Activated naive CD4-positive, alpha-beta T cell treated with anti-CD3 and anti-CD28 coated beads, Interleukin-2, amount 10 ng/mL, durations not matched to agents 7 days and 5 days (primary cell): ENCODE measurements around the gene CHPF.

ENCODE experiments used
- CTCF ChIA-PET: fragments of 350-600 bp; sonication (Branson Sonifier 250); formaldehyde crosslinking; loops from one replicate; lab custom pipeline; 2021; ENCODE audit warnings: antibody characterized with exemption; lab: Charles Lee
- DNase-seq: peaks from one replicate; pipeline ENCODE4 v3.0.0-alpha.2; 2020
- H3K27ac Mint-ChIP-seq: one replicate; pipeline ENCODE4 v1.8.0; 2021; ENCODE audit warnings: mild to moderate bottlenecking, moderate library complexity, mixed read lengths
- H3K27me3 Mint-ChIP-seq: one replicate; pipeline ENCODE4 v1.8.0; 2021; ENCODE audit warnings: mild to moderate bottlenecking, mixed read lengths
- H3K36me3 Mint-ChIP-seq: one replicate; pipeline ENCODE4 v1.8.0; 2021; ENCODE audit warnings: mixed read lengths
- H3K4me1 Mint-ChIP-seq: one replicate; pipeline ENCODE4 v1.8.0; 2021; ENCODE audit warnings: mixed read lengths
- H3K4me3 Mint-ChIP-seq: one replicate; pipeline ENCODE4 v1.8.0; 2021; ENCODE audit warnings: mild to moderate bottlenecking, moderate library complexity, mixed read lengths
- H3K9me3 Mint-ChIP-seq: one replicate; pipeline ENCODE4 v1.8.0; 2021; ENCODE audit warnings: mixed read lengths

CHPF gene

DNA sequence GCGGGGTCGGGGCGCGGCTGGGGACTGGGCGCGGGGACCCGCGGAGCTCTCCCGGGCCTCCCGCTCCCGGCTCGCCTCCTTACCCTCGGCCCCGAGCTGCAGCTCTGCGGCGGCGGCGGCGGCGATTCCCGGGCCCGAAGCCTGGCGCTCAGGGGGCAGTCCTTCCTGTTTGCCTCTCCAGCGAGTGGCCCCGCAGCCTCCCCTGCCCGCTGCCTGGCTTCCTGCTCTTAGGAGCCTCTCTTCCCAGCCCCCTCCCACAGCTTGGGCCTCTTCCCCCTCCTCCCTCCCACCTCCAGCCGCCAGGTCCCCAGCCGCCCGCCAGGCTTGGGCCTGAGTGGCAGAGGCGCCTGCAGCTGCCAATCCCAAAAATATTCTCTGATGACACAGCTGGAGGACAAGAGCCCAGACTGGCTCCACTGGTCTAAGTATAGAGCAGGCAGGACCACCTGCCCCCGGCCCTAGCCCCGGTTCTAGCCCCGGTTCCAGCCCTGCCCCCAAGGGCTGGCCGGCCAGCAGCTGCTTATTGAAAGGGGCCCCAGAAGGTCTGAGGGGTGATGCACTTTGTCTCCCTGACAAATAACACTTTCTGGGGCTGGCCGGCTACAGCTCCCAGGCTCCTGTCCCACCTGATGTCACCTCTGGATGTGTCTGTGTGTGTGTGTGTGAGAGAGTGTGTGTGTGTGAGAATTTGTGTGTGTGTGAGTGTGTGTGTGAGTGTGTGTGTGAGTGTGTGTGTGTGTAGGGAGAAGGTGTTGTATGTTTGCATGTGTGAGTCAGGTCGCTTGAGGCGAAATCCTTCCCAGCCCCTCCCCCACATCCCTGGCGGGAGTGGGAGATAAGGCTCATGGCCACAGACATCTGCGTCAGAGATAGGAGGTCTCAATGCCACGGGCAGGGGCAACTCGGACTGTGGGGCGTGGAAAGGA lies 28.0 kb upstream of the CHPF start, which contains the start of gene OBSL1:
Gene OBSL1 (minus strand): TSS at position 229 of the 926 bp plus-strand sequence. CDS start 307 bp downstream, outside the sequence.
- Mint-ChIP-seq H3K27me3 (peaks cover 92% of the 10 kb centered on the region), H3K4me3 (no peak within 1 kb of the TSS)
- no peak for DNase-seq

DNA sequence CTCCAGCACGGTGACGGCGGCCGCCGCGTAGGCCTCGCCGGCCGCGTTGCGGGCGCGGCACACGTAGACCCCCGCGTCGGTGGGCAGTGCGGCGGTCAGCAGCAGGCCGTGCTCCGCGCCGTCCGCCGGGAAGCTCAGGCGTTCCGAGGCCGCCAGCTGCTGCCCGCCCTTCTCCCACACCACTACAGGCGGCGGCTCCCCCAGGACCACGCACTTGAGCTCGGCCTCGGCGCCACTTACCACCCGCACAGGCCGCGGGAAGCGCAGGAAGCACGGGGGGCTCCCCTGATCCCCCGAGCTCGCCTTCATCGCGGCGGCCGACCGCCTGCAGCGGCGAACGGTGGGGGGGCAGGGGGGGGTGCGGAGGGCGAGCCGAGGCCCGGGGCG lies 27.3 kb upstream of the CHPF start:
- H3K4me3 Mint-ChIP-seq = no peak overlapping the region
- H3K27ac Mint-ChIP-seq = no peak overlapping the region
- peaks cover 93% of the 10 kb centered on the region for H3K27me3 Mint-ChIP-seq
- CTCF ChIA-PET = interaction anchor here (1.5 to 1.6 kb wide), 2 partner anchors 11 to 72 kb away, joined by 4 to 7 read pairs; no protein-coding TSS in a partner anchor
- no peak for DNase-seq
- H3K36me3 Mint-ChIP-seq = no peaks in the 10 kb centered on the region
- no peaks in the 10 kb centered on the region for H3K9me3 Mint-ChIP-seq
- peaks cover 3% of the 10 kb centered on the region for H3K4me1 Mint-ChIP-seq

More for the DNA sequence above, 28.0 kb upstream of the CHPF start, which contains the start of gene OBSL1:
- H3K4me1 Mint-ChIP-seq = peaks cover 3% of the 10 kb centered on the region
- H3K9me3 Mint-ChIP-seq = no peaks in the 10 kb centered on the region
- no peaks in the 10 kb centered on the region for H3K36me3 Mint-ChIP-seq
- CTCF ChIA-PET = interaction anchor here (1.5 to 1.6 kb wide), 3 partner anchors 12 to 71 kb away, joined by 3 to 7 read pairs (median 4); no protein-coding TSS in a partner anchor
- no peak within 1 kb of the TSS for H3K27ac Mint-ChIP-seq

DNA sequence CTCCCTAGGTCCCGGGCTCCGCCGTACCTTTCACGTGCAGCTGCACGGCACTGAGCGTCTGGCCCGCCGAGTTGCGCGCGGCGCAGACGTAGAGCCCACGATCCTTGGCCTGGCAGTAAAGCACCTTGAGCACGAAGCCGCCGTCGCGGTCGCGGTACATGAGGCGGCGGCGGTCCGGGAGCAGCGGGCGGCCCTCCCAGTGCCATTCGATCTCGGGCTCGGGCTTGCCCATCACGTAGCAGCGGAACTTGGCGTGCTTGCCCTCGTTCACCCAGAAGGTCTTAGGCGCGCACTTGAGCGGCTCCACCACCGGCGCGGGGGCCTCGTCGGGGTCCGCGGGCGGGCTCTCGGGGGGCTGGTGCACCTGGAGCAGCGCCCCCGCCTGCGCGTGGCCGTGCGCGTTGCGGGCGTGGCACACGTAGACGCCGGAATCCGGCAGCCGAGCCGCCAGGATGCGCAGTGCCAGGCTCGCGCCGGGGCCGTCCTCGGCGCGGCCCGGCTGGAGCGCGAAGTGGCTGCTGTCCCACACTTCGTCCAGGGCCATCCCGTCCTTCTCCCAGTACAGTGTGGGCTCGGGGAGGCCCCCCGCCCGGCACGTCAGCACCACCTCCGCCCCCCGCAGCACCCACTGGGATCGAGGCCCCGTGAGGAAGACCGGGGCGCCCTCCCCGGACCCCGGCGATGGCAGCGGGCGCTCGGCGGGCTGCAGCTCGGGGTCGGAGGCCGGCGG lies 26.8 kb upstream of the CHPF start:
- Mint-ChIP-seq H3K27ac (no peak overlapping the region), H3K4me1 (peaks cover 3% of the 10 kb centered on the region), H3K27me3 (peaks cover 90% of the 10 kb centered on the region), H3K9me3 (no peaks in the 10 kb centered on the region), H3K4me3 (no peak overlapping the region), H3K36me3 (no peaks in the 10 kb centered on the region)
- DNase-seq = no peak
- CTCF ChIA-PET = interaction anchor here (1.5 to 1.6 kb wide), 2 partner anchors 10 to 73 kb away, joined by 4 to 7 read pairs; no protein-coding TSS in a partner anchor

DNA sequence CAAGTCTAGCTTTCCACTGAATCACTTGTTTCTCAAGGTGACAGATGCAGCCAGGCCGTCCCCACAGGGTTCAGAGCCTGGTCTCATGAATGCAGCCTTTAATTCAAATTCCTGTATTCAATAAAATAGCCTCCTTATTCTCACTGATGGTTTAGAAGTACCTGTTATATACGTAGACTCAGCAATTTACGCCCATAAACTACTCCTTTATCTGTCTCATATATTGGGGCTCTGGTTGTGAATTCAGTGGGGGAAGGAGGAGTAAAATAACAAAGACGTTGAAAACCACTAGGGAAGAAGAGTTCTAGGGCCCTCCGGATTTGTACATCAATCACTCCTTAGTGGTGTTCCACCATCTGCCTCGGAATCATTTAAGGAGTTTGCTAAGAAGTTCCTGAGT lies 26.0 kb upstream of the CHPF start:
- CTCF ChIA-PET = interaction anchor here (2.1 kb wide), 1 partner anchor 9 kb away, joined by 5 read pairs; no protein-coding TSS in a partner anchor
- Mint-ChIP-seq H3K36me3 (no peaks in the 10 kb centered on the region), H3K9me3 (no peaks in the 10 kb centered on the region), H3K27ac (no peak overlapping the region), H3K4me1 (peaks cover 3% of the 10 kb centered on the region), H3K27me3 (peaks cover 89% of the 10 kb centered on the region), H3K4me3 (no peak overlapping the region)
- DNase-seq = no peak

DNA sequence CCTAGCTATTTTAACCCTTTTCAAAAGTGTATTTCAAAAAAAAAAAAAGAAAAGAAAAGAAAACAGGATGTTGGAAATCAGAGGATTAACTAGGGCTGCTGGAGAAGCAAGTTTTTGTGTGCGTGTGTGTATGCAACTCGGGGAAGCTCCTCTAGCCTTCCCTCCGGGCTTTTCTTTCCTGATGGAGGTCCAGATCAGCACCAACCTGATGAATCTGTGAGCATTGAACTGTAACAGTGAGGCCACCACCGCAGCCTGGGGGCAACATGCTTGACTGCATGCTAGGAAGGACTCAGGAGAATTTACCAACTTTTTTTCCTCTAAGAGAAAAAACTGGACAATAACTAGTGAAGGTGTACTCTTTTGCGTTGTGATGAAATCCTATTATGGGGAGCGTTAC lies 25.4 kb upstream of the CHPF start:
- Mint-ChIP-seq H3K36me3 (no peaks in the 10 kb centered on the region), H3K27me3 (peaks cover 85% of the 10 kb centered on the region)

DNA sequence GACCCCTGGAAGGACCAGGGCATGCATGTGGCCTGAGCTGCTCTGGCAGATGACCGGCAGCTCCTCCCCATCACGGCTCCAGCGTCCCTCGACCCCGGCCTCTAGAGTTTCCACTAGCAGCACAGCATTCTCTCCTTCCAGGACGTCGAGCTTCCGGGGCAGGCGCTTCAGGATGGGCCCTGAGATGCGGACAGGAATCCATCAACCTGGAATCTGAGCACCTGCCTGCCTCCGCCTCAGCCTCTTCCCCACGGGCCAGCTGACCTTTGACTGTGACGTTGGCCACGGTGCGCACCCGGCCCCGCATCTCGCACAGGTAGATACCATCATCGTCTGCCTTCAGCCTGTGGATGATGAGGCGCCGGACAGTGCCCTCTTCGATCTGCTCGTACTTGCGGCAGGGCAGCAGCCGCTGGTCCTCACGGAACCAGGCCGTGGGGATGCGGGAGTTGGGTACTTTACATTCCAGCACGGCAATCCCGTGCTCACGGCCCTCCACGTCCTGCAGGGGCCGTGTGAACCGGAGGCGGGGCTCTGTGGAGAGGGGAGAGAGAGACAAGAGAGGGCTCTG lies 24.3 kb upstream of the CHPF start:
- no peak for DNase-seq
- Mint-ChIP-seq H3K27ac (no peak overlapping the region), H3K36me3 (no peaks in the 10 kb centered on the region), H3K4me1 (peaks cover 3% of the 10 kb centered on the region), H3K4me3 (no peak overlapping the region), H3K27me3 (peaks cover 74% of the 10 kb centered on the region), H3K9me3 (no peaks in the 10 kb centered on the region)
- CTCF ChIA-PET = interaction anchor here (1.1 to 2.1 kb wide), 2 partner anchors 7 to 27 kb away, joined by 3 to 5 read pairs; no protein-coding TSS in a partner anchor

More for the DNA sequence above, 25.4 kb upstream of the CHPF start:
- no peak overlapping the region for H3K27ac Mint-ChIP-seq
- no peak for DNase-seq
- CTCF ChIA-PET = interaction anchor here (2.1 kb wide), 1 partner anchor 8 kb away, joined by 5 read pairs; no protein-coding TSS in a partner anchor
- H3K4me1 Mint-ChIP-seq = peaks cover 3% of the 10 kb centered on the region
- no peaks in the 10 kb centered on the region for H3K9me3 Mint-ChIP-seq
- H3K4me3 Mint-ChIP-seq = no peak overlapping the region

DNA sequence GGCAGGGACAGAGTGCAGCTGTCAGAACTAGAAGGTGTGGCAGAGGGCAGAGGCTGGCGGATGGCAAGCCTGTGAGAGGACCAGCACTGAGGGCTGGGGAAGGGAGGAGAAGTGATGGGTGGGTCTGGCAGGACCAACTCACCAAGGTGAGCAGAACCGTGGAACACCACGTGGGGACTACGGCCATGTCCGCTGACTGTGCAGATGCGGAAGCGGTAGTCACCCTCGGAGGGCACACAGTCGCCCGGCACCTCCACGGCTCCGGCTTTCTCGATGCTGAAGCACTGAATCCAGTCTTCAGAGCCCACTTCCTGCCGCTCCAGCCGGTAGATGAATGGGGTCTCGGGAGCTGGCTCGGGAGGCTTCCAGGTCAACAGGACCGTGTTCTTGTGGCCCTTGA lies 23.5 kb upstream of the CHPF start:
- H3K4me3 Mint-ChIP-seq = no peak overlapping the region
- no peak overlapping the region for H3K27ac Mint-ChIP-seq
- H3K36me3 Mint-ChIP-seq = no peaks in the 10 kb centered on the region
- peaks cover 66% of the 10 kb centered on the region for H3K27me3 Mint-ChIP-seq
- no peaks in the 10 kb centered on the region for H3K9me3 Mint-ChIP-seq
- H3K4me1 Mint-ChIP-seq = peaks cover 3% of the 10 kb centered on the region
- no peak for DNase-seq
- CTCF ChIA-PET = no interaction called here

DNA sequence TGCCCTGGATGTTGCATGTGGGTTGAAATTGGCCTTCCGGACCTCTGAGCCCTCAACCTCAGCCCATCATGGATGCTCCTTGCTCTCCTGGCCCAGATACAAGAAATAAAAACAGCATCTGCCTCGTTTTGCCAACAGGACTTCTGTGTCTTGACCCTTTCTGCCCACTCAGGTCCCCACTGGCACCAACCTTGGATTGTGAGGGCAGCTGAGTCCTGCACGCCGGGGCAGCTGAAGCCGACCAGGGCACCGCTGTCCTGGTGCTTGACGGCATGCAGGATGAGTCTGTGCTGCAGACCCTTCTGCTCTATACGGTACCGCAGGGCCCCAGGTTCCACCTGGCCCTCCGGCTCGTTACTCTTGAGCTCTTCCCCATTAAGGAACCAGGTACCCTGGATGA lies 23.0 kb upstream of the CHPF start:
- H3K27ac Mint-ChIP-seq = no peak overlapping the region
- no peaks in the 10 kb centered on the region for H3K36me3 Mint-ChIP-seq
- no peak for DNase-seq
- peaks cover 3% of the 10 kb centered on the region for H3K4me1 Mint-ChIP-seq
- no peaks in the 10 kb centered on the region for H3K9me3 Mint-ChIP-seq
- peaks cover 61% of the 10 kb centered on the region for H3K27me3 Mint-ChIP-seq
- CTCF ChIA-PET = no interaction called here
- H3K4me3 Mint-ChIP-seq = no peak overlapping the region

DNA sequence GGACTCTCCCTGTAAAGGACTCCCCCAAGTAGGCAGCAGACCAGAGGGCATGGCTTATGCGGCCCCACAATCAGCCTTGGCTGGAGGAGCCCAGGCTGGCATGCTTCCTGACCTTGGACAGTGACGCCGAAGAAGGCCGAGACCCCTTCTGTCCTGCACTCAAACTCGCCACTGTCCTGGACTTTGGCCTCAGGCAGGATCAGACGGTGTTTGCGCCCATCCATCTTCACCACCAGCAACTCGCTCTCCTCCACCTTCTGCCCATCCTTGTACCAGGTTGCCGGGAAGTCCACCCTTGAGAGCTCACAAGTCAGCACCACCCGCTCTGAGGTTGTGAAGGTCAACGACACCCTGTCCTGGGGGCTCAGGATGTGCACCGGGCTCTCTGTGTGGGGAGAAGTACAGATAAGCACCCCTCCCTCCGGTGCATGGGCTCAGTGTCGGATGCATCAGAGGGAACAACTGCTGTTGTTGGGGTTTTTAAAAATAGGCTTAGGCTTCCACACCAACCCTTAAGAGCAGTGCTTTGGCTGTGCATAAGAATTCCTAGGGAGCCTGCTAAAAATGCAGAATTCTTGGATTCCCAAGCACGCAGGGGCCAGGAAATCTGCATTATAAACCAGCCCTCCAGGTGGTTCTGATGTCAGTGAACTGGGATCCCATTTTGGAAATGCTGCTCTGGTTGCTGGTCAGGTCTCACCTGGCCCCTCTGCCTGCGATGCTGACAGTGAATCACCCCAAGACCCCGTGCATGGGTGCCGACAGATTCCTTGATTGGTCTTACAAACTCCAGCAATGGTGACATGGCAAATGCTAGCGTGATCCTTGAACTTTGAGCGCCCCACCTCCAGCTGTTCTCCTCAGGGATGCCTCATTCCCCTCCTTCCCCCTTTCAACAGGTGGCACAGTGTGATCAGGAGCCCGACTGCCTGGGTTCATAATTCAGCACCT lies 21.8 kb upstream of the CHPF start:
- CTCF ChIA-PET = interaction anchor here (0.5 kb wide), 1 partner anchor 270 kb away, joined by 3 read pairs; no protein-coding TSS in a partner anchor
- Mint-ChIP-seq H3K4me1 (peaks cover 3% of the 10 kb centered on the region), H3K36me3 (no peaks in the 10 kb centered on the region), H3K9me3 (no peaks in the 10 kb centered on the region), H3K4me3 (no peak overlapping the region), H3K27me3 (peaks cover 57% of the 10 kb centered on the region), H3K27ac (no peak overlapping the region)
- DNase-seq = no peak

DNA sequence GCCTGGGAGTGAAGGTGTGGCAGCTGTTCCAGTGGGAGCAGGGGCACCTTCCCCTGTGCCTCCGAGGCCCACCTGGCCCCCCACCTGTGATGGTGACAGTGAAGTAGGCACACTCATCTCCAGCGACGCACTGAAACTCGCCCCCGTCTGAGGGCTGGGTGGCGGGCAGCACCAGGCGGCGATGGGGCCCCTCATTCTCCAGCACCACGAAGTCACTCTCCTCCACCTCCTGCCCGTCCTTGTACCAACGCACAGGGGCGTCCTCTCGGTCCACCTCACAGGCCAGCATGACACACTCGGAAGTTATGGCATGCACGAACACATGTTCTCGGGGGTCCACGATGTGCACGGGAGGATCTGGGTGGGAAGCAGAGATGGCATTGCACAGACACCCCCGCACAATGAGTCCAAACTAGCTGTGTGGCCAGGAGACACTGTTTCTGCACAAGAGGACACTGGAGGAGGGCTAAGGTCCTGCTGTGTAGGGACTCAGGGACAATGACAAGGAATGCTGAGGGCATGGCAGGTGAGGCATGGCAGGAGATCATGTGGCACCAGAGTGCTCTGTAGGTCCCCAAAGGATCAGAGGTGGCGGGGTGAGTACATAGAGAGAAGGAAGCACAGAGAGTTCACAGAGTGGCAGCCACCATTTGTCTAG lies 19.8 kb upstream of the CHPF start:
- CTCF ChIA-PET = no interaction called here
- Mint-ChIP-seq H3K4me1 (no peaks in the 10 kb centered on the region), H3K9me3 (no peaks in the 10 kb centered on the region), H3K36me3 (no peaks in the 10 kb centered on the region), H3K4me3 (no peak overlapping the region), H3K27me3 (peaks cover 44% of the 10 kb centered on the region), H3K27ac (no peak overlapping the region)
- DNase-seq = no peak

DNA sequence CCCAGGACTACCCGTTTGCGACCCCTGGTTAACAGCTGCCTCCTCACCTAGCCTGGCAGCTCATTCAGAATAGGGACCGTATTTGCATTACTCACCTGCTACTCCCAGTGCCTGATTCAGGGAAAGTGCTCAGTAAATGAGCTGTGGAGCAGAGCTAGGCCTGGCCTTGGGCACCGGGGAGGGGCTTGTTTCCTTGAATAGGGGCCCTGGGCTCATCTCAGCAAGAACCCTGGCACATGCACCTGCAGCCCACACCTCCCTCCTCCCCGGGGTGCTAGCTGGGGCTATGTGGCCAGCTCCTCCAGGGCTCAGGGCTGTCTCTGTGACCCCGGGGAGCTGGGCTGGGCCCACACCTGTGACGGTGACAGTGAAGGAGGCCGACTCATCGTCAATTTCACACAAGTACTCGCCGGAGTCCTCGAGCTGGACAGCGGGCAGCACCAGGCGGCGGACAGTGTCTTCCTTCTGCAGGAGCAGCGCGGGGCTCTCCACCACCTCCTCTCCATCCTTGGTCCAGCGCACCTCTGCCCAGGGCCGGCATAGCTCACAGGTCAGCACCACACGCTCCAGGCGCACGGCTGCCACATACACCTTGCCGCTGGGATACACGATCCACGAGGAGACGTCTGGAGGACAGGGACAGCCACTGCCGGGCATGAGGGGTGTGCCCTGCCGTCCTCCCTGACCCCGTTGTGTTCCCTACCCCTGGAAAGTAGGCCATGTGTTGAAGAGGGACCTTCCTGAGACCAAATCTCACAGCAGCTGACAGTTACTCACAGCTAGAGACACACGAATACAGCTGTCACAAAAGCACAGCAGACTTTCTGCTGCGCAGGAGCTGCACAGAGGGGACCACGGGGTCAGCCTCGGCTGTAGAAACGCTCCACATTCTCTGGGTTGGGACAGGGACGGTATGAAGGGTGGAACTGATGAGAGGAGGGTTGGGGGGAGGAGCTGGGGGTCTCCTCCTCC lies 18.7 kb upstream of the CHPF start:
- CTCF ChIA-PET = interaction anchor here (0.8 to 3.8 kb wide), 2 partner anchors 22 to 87 kb away, joined by 6 to 35 read pairs; no protein-coding TSS in a partner anchor
- H3K4me3 Mint-ChIP-seq = no peak overlapping the region
- no peaks in the 10 kb centered on the region for H3K36me3 Mint-ChIP-seq
- H3K4me1 Mint-ChIP-seq = no peaks in the 10 kb centered on the region
- H3K27me3 Mint-ChIP-seq = peaks cover 36% of the 10 kb centered on the region
- H3K27ac Mint-ChIP-seq = no peak overlapping the region
- DNase-seq = no peak
- H3K9me3 Mint-ChIP-seq = no peaks in the 10 kb centered on the region
